ENCODE data around the gene TNK1. TPM values are rescaled to one million over a fixed set of nuclear protein-coding genes. Genes with fewer than 3 reads are reported as not detected.

The TNK1 gene
- total and polyA plus RNA-seq, 9 of the 15 experiments (the other 6 are each of a cell fraction or from before 2014, with no cell fraction given), result 0.28 to 5.2 (median 2.1) TPM

DNA sequence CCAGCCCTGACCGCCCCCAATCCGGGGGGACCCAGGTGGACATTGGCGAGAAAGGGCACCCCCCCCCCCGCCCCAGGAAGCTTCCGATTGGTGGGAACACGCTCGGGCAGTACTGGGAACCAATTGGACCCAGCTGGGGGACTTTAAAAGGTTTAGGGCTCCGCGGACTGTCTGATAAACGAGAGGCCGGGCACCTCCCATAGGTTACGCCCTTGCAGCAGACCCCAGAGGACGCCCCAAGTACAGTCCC, 22.8 kb downstream of the TNK1 start (continued):
- TF ChIP-seq ZFP30 (CRISPR knock-in tag; IDR thresholded peaks at IDR 0.05; ENCODE audit: borderline replicate concordance) (no peak), ZC3H4 (CRISPR knock-in tag; IDR thresholded peaks at IDR 0.05; ENCODE audit: borderline replicate concordance) (no peak), ZNF449 (CRISPR knock-in tag; IDR thresholded peaks at IDR 0.05) (no peak), ZNF212 (CRISPR knock-in tag; IDR thresholded peaks at IDR 0.05) (no peak), NCOR1 (IDR thresholded peaks at IDR 0.05) (no peak), HNRNPUL1 (IDR thresholded peaks at IDR 0.05; ENCODE audit: low read length) (no peak), ZNF507 (tag; conservative IDR thresholded peaks at IDR 0.05) (no peak), ZNF253 (CRISPR knock-in tag; conservative IDR thresholded peaks at IDR 0.05) (no peak), CBFA2T3 (IDR thresholded peaks at IDR 0.05) (no peak), ZKSCAN1 (IDR thresholded peaks at IDR 0.05; ENCODE audit: low read depth, low read length) (no peak), CEBPG (CRISPR knock-in tag; IDR thresholded peaks at IDR 0.05) (no peak), CEBPG (tag; conservative IDR thresholded peaks at IDR 0.05 in 1 of 2, IDR thresholded peaks at IDR 0.05 in 1 of 2) (no peak), PTRF (tag; IDR thresholded peaks at IDR 0.05) (no peak), VEZF1 (CRISPR knock-in tag; IDR thresholded peaks at IDR 0.05) (peak; percentile 64), ESRRB (CRISPR knock-in tag; IDR thresholded peaks at IDR 0.05; ENCODE audit: borderline replicate concordance) (no peak), NELFE (IDR thresholded peaks at IDR 0.05; ENCODE audit: insufficient read depth, insufficient read length) (no peak), MEF2A (IDR thresholded peaks at IDR 0.05; ENCODE audit: control insufficient read depth, low read depth, low read length) (no peak), SRSF3 (IDR thresholded peaks at IDR 0.05; ENCODE audit: insufficient read depth, low read length) (no peak), FOXM1 (IDR thresholded peaks at IDR 0.05; ENCODE audit: low read depth) (peak; percentile 22; the same call in 1 of the 2 replicates), FOXM1 (CRISPR knock-in tag; IDR thresholded peaks at IDR 0.05; ENCODE audit: low read depth) (no peak), ZNF57 (CRISPR knock-in tag; IDR thresholded peaks at IDR 0.05) (no peak), BHLHE40 (IDR thresholded peaks at IDR 0.05; ENCODE audit: low read length) (no peak), ELF2 (CRISPR knock-in tag; IDR thresholded peaks at IDR 0.05) (no peak), DNMT1 (IDR thresholded peaks at IDR 0.05) (no peak), ARNT (IDR thresholded peaks at IDR 0.05) (no peak)
- TF ChIP-seq, protein P1, sequence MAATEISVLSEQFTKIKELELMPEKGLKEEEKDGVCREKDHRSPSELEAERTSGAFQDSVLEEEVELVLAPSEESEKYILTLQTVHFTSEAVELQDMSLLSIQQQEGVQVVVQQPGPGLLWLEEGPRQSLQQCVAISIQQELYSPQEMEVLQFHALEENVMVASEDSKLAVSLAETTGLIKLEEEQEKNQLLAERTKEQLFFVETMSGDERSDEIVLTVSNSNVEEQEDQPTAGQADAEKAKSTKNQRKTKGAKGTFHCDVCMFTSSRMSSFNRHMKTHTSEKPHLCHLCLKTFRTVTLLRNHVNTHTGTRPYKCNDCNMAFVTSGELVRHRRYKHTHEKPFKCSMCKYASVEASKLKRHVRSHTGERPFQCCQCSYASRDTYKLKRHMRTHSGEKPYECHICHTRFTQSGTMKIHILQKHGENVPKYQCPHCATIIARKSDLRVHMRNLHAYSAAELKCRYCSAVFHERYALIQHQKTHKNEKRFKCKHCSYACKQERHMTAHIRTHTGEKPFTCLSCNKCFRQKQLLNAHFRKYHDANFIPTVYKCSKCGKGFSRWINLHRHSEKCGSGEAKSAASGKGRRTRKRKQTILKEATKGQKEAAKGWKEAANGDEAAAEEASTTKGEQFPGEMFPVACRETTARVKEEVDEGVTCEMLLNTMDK (IDR thresholded peaks at IDR 0.05; ENCODE audit: borderline replicate concordance, insufficient read depth, low read depth, low read length, poor library complexity, severe bottlenecking), result no peak
- TF ChIP-seq, protein P2, sequence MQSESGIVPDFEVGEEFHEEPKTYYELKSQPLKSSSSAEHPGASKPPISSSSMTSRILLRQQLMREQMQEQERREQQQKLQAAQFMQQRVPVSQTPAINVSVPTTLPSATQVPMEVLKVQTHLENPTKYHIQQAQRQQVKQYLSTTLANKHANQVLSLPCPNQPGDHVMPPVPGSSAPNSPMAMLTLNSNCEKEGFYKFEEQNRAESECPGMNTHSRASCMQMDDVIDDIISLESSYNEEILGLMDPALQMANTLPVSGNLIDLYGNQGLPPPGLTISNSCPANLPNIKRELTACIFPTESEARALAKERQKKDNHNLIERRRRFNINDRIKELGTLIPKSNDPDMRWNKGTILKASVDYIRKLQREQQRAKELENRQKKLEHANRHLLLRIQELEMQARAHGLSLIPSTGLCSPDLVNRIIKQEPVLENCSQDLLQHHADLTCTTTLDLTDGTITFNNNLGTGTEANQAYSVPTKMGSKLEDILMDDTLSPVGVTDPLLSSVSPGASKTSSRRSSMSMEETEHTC (IDR thresholded peaks at IDR 0.05), result no peak
